Esophagus (tissue), 2 donors: ENCODE measurements around the gene CCDC32. TPM values are rescaled to one million over a fixed set of nuclear protein-coding genes. Genes with fewer than 3 reads are reported as not detected.
"Not testable (repeated sequence)": the region's sequence is repeated elsewhere in the genome, so short reads cannot be mapped to it uniquely, and the experiment has no call there.

Experiments
- H3K27ac ChIP-seq, 2 donors: one replicate each; pipeline ENCODE4 v1.5.1; 2013; ENCODE audit warnings: low read depth in 2 of 2, mild to moderate bottlenecking in 2 of 2, inconsistent platforms in 1 of 2, low read length in 1 of 2, moderate library complexity in 1 of 2
- H3K27me3 ChIP-seq, 2 donors: one replicate each; pipeline ENCODE4 v1.6.1; 2013; ENCODE audit warnings: low read length in 2 of 2, control low read depth in 1 of 2, mild to moderate bottlenecking in 1 of 2; ENCODE audit not compliant: insufficient read depth in 2 of 2, control insufficient read depth in 1 of 2
- H3K36me3 ChIP-seq, 2 donors: one replicate each; pipeline ENCODE4 v1.6.1; 2013; ENCODE audit warnings: low read length in 1 of 2; ENCODE audit not compliant: control insufficient read depth in 2 of 2, insufficient read depth in 2 of 2
- H3K4me1 ChIP-seq, 2 donors: one replicate each; pipeline ENCODE4 v1.6.1; 2013; ENCODE audit warnings: low read length in 1 of 2; ENCODE audit not compliant: control insufficient read depth in 2 of 2, insufficient read depth in 2 of 2
- H3K4me3 ChIP-seq, 2 donors: one replicate each; pipeline ENCODE4 v1.5.1; 2013; ENCODE audit warnings: low read length in 2 of 2, mild to moderate bottlenecking in 2 of 2, low read depth in 1 of 2, moderate library complexity in 1 of 2
- H3K9me3 ChIP-seq, 2 donors: one replicate each; pipeline ENCODE4 v1.6.1; 2013; ENCODE audit warnings: mild to moderate bottlenecking in 2 of 2, low read depth in 1 of 2, low read length in 1 of 2, moderate library complexity in 1 of 2; ENCODE audit not compliant: control insufficient read depth in 2 of 2, insufficient read depth in 1 of 2
- WGBS, 2 donors: extraction: QIAGEN DNeasy Blood & Tissue Kit; methylation state at CpG; one replicate each; pipeline ENCODE4 v1.1.7; 2013; 5-methylcytosine and 5-hydroxymethylcytosine counted together
- polyA plus RNA-seq, 2 donors: library from polyadenylated mRNA; stranded (reverse); fragments of 200-250 nt; gene quantifications; one replicate each; pipeline ENCODE4 v1.2.3, GENCODE V29; 2013
- donor health status: healthy with polysubstance abuse.
- donor health status: Bipolar disorder and iron deficiency.

CCDC32 gene
- polyA plus RNA-seq, 2 donors, result 7.9 to 11.1 TPM

GRCh38 chr15:40593588-40594428, 29.0 kb upstream of the CCDC32 start, which contains the start of gene KNL1:
KNL1 (plus strand) TSS chr15:40594249; CDS start chr15:40602932, 8,683 bp downstream.
- H3K27me3 ChIP-seq, result no peaks in the 10 kb centered on the region
- H3K36me3 ChIP-seq, result no peaks in the 10 kb centered on the region
- no peaks in the 10 kb centered on the region for H3K9me3 ChIP-seq
- peak within 1 kb of the TSS; percentile 75 to 89 for H3K27ac ChIP-seq
- no peaks in the 10 kb centered on the region for H3K4me1 ChIP-seq
- H3K4me3 ChIP-seq, result peak within 1 kb of the TSS; percentile 77 to 83
- 3 to 4% methylated on average over 41 of the region's 41 CpGs for WGBS, 2 donors

- no peak overlapping the region for H3K27ac ChIP-seq
- 60 to 72% methylated on average over 2 of the region's 2 CpGs for WGBS, 2 donors
- no peaks in the 10 kb centered on the region for H3K9me3 ChIP-seq
- H3K36me3 ChIP-seq, result no peaks in the 10 kb centered on the region
- no peak overlapping the region for H3K4me3 ChIP-seq
- no peaks in the 10 kb centered on the region for H3K4me1 ChIP-seq
- H3K27me3 ChIP-seq, result no peaks in the 10 kb centered on the region
Observed at GRCh38 chr15:40593165-40593564, 28.3 kb upstream of the CCDC32 start.

DNA sequence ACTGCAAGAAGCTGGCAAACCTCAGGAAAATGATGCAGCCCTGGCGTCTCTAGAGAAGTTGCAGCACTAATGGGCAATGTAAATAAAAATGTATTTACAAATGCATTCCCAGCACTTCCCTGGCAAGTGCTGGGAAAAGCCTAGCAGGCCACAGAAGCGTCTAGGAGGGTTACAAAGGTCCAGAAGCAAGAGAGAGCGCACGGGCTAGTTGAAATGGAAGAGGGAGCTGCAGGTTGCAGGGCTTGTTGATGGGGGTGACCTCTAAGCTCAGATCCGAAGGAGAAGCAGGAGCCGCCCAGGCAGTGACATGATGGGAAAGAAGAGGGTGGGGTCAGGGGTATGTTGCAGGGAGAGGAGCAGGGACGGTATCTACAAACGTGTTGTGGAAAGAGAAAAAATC, 26.5 kb upstream of the CCDC32 start:
- WGBS, 2 donors, result 76 to 77% methylated on average over 8 of the region's 8 CpGs
- no peaks in the 10 kb centered on the region for H3K4me1 ChIP-seq
- no peaks in the 10 kb centered on the region for H3K9me3 ChIP-seq
- H3K27me3 ChIP-seq, result no peaks in the 10 kb centered on the region
- no peak overlapping the region for H3K27ac ChIP-seq
- H3K4me3 ChIP-seq, result no peak overlapping the region
- H3K36me3 ChIP-seq, result no peaks in the 10 kb centered on the region

DNA sequence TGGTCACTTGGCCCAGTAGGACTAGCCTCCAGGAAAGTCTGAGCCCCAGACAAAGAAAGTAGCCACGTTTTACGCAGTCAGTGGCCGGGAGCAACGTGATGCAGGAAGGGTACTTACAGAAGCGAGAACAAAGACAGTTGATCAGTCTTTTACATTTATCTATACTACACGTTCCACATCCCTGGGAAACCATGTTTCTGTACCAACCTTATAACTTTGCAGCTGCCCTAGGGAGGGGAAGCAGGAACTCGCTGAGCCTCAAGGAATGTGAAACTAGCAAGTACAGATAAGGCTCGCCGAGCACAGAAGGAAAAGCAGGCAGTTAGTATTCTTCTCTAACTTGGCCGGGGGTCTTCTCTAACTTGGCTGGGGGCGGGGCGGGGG, 25.8 kb upstream of the CCDC32 start:
- Histone ChIP-seq H3K27me3 (no peaks in the 10 kb centered on the region), H3K4me1 (no peaks in the 10 kb centered on the region), H3K9me3 (no peaks in the 10 kb centered on the region), H3K36me3 (no peaks in the 10 kb centered on the region), H3K27ac (no peak overlapping the region), H3K4me3 (no peak overlapping the region)
- WGBS, 2 donors, result 60 to 62% methylated on average over 12 of the region's 12 CpGs

DNA sequence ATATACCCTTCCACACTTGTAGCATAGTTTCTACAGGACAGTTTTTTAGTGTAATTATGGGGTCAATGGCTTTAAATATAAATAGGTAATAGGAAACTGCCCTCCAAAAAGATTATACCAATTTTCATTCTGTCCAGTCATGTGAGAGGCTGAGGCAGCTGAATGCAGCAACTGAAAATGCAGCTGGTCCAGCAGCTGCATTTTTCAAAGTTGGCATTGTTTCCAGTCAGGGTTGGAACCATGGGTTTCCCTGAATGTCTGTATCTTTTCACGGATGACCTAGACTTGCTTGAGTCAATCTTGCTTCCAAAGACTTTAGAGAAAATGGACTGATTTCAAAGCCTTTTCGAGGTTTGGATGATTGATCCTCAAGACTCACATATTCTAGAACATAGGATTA, 19.3 kb upstream of the CCDC32 start:
- H3K4me3 ChIP-seq, result no peak overlapping the region
- H3K27ac ChIP-seq, result no peak overlapping the region
- H3K9me3 ChIP-seq, result no peaks in the 10 kb centered on the region
- H3K27me3 ChIP-seq, result no peaks in the 10 kb centered on the region
- no peaks in the 10 kb centered on the region for H3K36me3 ChIP-seq
- H3K4me1 ChIP-seq, result no peaks in the 10 kb centered on the region
- WGBS, 2 donors, result 46 to 47% methylated on average over 2 of the region's 2 CpGs

DNA sequence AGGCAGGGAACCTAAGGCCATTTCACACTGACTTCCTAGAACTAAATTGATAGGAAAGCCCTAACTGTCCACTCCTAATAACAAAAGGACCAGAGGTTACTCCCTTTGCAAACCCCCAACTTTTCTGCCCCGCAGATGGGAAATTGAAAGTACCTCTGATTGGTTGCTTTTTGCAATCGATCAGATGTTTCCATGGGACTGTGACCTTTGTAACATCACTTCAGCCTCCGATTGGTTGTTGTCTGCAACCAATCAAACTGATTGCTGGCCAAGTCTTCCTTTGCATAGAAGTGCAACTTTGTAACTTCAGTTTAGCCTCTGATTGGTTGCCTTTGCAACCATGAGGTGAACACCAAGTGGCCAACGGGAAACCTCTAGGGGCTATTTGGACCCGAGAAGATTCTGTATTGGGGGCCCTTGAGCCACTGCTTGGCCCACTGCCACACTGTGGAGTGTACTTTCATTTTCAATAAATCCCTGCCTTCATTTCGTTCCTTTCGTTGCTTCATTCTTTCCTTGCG, 17.9 kb upstream of the CCDC32 start:
- H3K27me3 ChIP-seq, result no peaks in the 10 kb centered on the region
- H3K36me3 ChIP-seq, result no peaks in the 10 kb centered on the region
- H3K9me3 ChIP-seq, result no peaks in the 10 kb centered on the region
- WGBS, 2 donors, result 52 to 67% methylated on average over 8 of the region's 8 CpGs
- H3K27ac ChIP-seq, result no peak overlapping the region
- H3K4me3 ChIP-seq, result peak overlapping the region in 1 of 2 donors; percentile 9
- H3K4me1 ChIP-seq, result no peaks in the 10 kb centered on the region

DNA sequence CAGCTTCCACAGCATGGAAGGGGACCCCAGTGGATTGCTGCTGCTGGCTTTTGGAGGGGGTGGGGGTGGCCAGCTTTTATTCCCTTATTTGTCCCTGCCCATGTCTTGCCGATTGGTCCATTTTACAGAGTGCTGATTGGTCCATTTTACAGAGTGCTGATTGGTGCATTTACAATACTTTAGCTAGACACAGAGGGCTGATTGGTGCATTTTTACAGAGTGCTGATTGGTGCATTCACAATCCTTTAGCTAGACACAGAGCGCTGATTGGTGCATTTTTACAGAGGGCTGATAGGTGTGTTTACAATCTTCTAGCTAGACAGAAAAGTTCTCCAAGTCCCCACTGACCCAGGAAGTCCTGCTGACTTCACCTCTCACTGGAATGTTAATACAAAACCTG, 17.0 kb upstream of the CCDC32 start:
- not testable (repeated sequence) for H3K9me3 ChIP-seq, H3K27ac ChIP-seq, H3K27me3 ChIP-seq, H3K36me3 ChIP-seq, H3K4me1 ChIP-seq, H3K4me3 ChIP-seq
- 77 to 95% methylated on average over 2 of the region's 2 CpGs for WGBS, 2 donors

GRCh38 chr15:40578892-40579291, 14.1 kb upstream of the CCDC32 start:
- WGBS, 2 donors, result 66 to 79% methylated on average over 4 of the region's 4 CpGs
- no peaks in the 10 kb centered on the region for H3K27me3 ChIP-seq
- no peaks in the 10 kb centered on the region for H3K4me1 ChIP-seq
- H3K9me3 ChIP-seq, result no peaks in the 10 kb centered on the region
- H3K4me3 ChIP-seq, result no peak overlapping the region
- H3K36me3 ChIP-seq, result peaks cover 3% of the 10 kb centered on the region in 2 donors
- no peak overlapping the region for H3K27ac ChIP-seq

DNA sequence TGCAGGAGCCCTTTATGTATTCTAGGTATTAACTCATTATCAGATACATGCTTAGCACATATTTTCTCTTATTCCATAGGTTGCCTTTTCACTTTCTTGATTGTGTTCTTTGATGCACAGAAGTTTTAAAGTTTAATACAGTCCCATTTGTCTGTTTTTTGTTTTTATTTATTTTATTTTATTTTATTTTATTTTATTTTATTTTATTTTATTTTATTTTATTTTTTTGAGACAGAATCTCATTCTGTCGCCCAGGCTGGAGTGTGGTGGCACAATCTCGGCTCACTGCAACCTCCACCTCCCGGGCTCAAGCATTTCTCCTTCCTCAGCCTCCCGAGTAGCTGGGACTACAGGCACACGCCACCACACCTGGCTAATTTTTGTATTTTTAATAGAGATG, 12.1 kb upstream of the CCDC32 start:
- 98 to 99% methylated on average over 5 of the region's 5 CpGs for WGBS, 2 donors
- H3K36me3 ChIP-seq, result not testable (repeated sequence)

DNA sequence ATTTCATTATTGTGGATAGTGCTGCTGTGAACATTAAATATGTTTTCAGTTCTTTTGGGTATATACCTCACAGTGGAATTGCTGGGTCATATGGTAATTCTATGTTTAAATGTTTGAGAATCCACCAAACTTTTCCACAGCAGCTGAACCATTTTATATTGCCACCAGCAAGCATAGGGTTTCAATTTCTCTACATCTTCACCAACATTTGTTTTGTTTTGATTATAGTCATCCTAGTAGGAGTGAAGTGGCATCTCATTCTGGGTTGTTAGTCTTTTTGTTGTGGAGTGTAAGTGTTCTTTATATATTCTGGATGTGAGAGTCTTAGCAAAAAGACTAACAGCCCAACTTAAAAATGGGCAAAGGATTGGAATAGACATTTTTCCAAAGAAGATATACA, 10.3 kb upstream of the CCDC32 start:
- no peak overlapping the region for H3K4me3 ChIP-seq
- H3K27me3 ChIP-seq, result no peaks in the 10 kb centered on the region
- peaks cover 10 to 12% of the 10 kb centered on the region in 2 donors for H3K36me3 ChIP-seq
- H3K9me3 ChIP-seq, result no peaks in the 10 kb centered on the region
- no peaks in the 10 kb centered on the region for H3K4me1 ChIP-seq
- no peak overlapping the region for H3K27ac ChIP-seq

More for the DNA sequence above, 12.1 kb upstream of the CCDC32 start:
- H3K4me1 ChIP-seq, H3K27me3 ChIP-seq, H3K9me3 ChIP-seq, H3K4me3 ChIP-seq, H3K27ac ChIP-seq: not testable (repeated sequence)
